ENCODE results near the gene TTLL6. TPM values are rescaled to one million over a fixed set of nuclear protein-coding genes. Genes with fewer than 3 reads are reported as not detected.
A peak's percentile ranks its signal among the peaks of the same experiment; 100 is the strongest.

TTLL6 gene
- total and polyA plus RNA-seq, 9 of the 15 experiments (the other 6 are each of a cell fraction or from before 2014, with no cell fraction given), result 0.05 TPM; not detected in 8

- CTCF ChIA-PET (ENCODE audit: low intra/inter-chr PET ratio), result no interaction called here
- in situ Hi-C loops (cut with MboI) (no loop called here), intact Hi-C loops (cut with micrococcal nuclease) (no loop called here)
- no peak for FAIRE-seq
- no peak overlapping the region for H3K4me2 ChIP-seq (ENCODE audit: insufficient read depth, low read length)
- peaks cover 0 to 24% of the 10 kb centered on the region in 2 experiments; a peak in 2 of 5 replicates for H3K4me1 ChIP-seq (replicated peaks in 1 of 2; ENCODE audit: control insufficient read depth in 2 of 2, insufficient read depth in 2 of 2, low read length in 2 of 2)
- no peak for TF ChIP-seq MAZ (CRISPR knock-in tag; conservative IDR thresholded peaks at IDR 0.05 in 1 of 2, IDR thresholded peaks at IDR 0.05 in 1 of 2)
- no peak for TF ChIP-seq SPI1 (IDR thresholded peaks at IDR 0.05; ENCODE audit: borderline replicate concordance, low read depth, low read length)
- TF ChIP-seq FOXA1 (IDR thresholded peaks at IDR 0.05; ENCODE audit: borderline replicate concordance), result no peak
- TF ChIP-seq MAFG (tag; conservative IDR thresholded peaks at IDR 0.05), result 0 out of 2 replicates have a peak, but pooled peaks have one; percentile 11
- TF ChIP-seq TARDBP (IDR thresholded peaks at IDR 0.05), result no peak
- no peaks in the 10 kb centered on the region for H3K36me3 ChIP-seq (ENCODE audit: control insufficient read depth, insufficient read depth, low read length)
- no TSS peak for BruUV-seq (replicated peaks)
- peaks cover 58 to 65% of the 10 kb centered on the region in 2 experiments for H3K27me3 ChIP-seq (ENCODE audit: control insufficient read depth in 2 of 2, insufficient read depth in 2 of 2, low read length in 2 of 2)
- no peak overlapping the region for H2AFZ ChIP-seq (ENCODE audit: low read depth, low read length)
- H3K4me3 ChIP-seq, result no peak overlapping the region
- H3K9me3 ChIP-seq (replicated peaks; ENCODE audit: control insufficient read depth, insufficient read depth, low read depth, low read length), result no peaks in the 10 kb centered on the region
- ATAC-seq, result no peak
- POLR2A ChIA-PET, result no interaction called here
- no peak overlapping the region for H3K9ac ChIP-seq (ENCODE audit: insufficient read depth in 1 of 2, low read depth in 2 of 2, low read length in 2 of 2)
- WGBS (ENCODE audit: insufficient coverage, low coverage, missing lambda C conversion rate), result 67% methylated on average over 1 of the region's 1 CpG
- no peak for DNase-seq (ENCODE audit: extremely low read depth in 1 of 4, low spot score in 3 of 4)
- no peaks in the 10 kb centered on the region for H3K79me2 ChIP-seq (ENCODE audit: control insufficient read depth, insufficient read depth, low read length)
- no peaks in the 10 kb centered on the region for H3K9me1 ChIP-seq (ENCODE audit: control insufficient read depth, insufficient read depth, low read length)
- H3K27ac ChIP-seq (ENCODE audit: extremely low read depth, low read depth, low read length), result no peak overlapping the region
- H4K20me1 ChIP-seq (replicated peaks; ENCODE audit: control insufficient read depth, insufficient read depth, low read length), result peaks cover 3% of the 10 kb centered on the region; the same call in 1 of the 2 replicates
Measured at GRCh38 chr17:48721009-48721402, 96.0 kb downstream of the TTLL6 start.

DNA sequence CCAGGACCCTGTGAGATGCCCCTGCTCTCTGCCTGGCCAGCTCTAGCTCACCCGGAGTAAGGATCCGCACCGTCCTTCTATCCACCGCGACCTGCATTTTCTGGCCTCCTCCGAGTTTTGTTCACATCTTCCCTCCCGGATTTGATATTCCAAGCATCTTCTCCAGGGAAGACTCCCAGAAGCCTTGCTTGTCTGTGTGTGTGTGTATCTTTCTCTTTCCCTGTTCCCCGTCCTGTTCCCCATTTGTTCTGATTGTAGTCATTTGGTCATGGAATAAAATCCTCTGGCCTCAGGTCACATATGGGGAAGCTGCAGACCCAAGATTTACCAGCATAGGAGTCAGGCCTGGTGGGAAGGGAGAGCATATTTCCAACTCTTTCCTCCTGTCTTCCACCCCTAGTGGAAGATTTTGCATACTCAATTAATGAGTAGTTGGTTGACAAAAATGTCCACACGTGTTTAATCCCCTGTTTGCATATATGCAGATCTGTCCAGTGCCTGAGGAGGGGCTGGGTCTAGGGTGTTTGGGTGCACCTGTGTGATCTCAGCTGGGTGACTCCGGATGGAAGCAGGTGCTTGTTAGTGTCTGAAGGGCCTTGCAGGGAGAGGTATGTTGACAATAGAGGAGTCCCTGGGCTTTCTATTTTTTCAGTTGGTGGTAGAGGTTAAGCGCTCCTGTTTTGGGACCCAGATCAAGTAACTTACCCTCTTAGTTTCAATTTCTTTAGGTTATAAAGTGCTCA, 96.6 kb downstream of the TTLL6 start:
- Histone ChIP-seq H3K79me2 (ENCODE audit: control insufficient read depth, insufficient read depth, low read length) (no peaks in the 10 kb centered on the region), H3K4me1 (replicated peaks in 1 of 2; ENCODE audit: control insufficient read depth in 2 of 2, insufficient read depth in 2 of 2, low read length in 2 of 2) (peaks cover 0 to 23% of the 10 kb centered on the region in 2 experiments; a peak in 2 of 5 replicates), H3K4me3 (no peak overlapping the region), H3K27ac (ENCODE audit: extremely low read depth, low read depth, low read length) (no peak overlapping the region), H3K27me3 (ENCODE audit: control insufficient read depth in 2 of 2, insufficient read depth in 2 of 2, low read length in 2 of 2) (peaks cover 54 to 59% of the 10 kb centered on the region in 2 experiments), H3K9me1 (ENCODE audit: control insufficient read depth, insufficient read depth, low read length) (no peaks in the 10 kb centered on the region), H3K36me3 (ENCODE audit: control insufficient read depth, insufficient read depth, low read length) (no peaks in the 10 kb centered on the region), H3K4me2 (ENCODE audit: insufficient read depth, low read length) (no peak overlapping the region), H3K9ac (ENCODE audit: insufficient read depth in 1 of 2, low read depth in 2 of 2, low read length in 2 of 2) (no peak overlapping the region), H2AFZ (ENCODE audit: low read depth, low read length) (no peak overlapping the region), H3K9me3 (replicated peaks; ENCODE audit: control insufficient read depth, insufficient read depth, low read depth, low read length) (no peaks in the 10 kb centered on the region), H4K20me1 (replicated peaks; ENCODE audit: control insufficient read depth, insufficient read depth, low read length) (peaks cover 3% of the 10 kb centered on the region; the same call in 1 of the 2 replicates)
- no peak for DNase-seq (ENCODE audit: extremely low read depth in 1 of 4, low spot score in 3 of 4)
- whole genome bisulfite sequencing (ENCODE audit: insufficient coverage, low coverage, missing lambda C conversion rate), result 8% methylated on average over 11 of the region's 11 CpGs
- no TSS peak for BruUV-seq (replicated peaks)
- no peak for FAIRE-seq
- ATAC-seq, result no peak
- CTCF ChIA-PET (ENCODE audit: low intra/inter-chr PET ratio), result no interaction called here
- TF ChIP-seq SUPT5H (IDR thresholded peaks at IDR 0.05) (no peak), ZNF507 (tag; conservative IDR thresholded peaks at IDR 0.05) (no peak), DLX4 (CRISPR knock-in tag; IDR thresholded peaks at IDR 0.05) (no peak), GTF2F1 (IDR thresholded peaks at IDR 0.05; ENCODE audit: low read depth, low read length) (no peak), ZNF224 (CRISPR knock-in tag; IDR thresholded peaks at IDR 0.05) (no peak), NFIX (CRISPR knock-in tag; IDR thresholded peaks at IDR 0.05; ENCODE audit: low read depth) (no peak)
- in situ Hi-C loops (cut with MboI) (no loop called here), intact Hi-C loops (cut with micrococcal nuclease) (no loop called here)
- POLR2A ChIA-PET, result interaction anchor here (1.0 kb wide), 1 partner anchor 9 kb away, joined by 3 read pairs; no protein-coding TSS in a partner anchor
